Activated CD8-positive, alpha-beta T cell treated with anti-CD3 and anti-CD28 coated beads, Interleukin-2, amount 10 ng/mL, durations not matched to agents 7 days and 5 days (primary cell): ENCODE measurements around the gene C1QA. TPM values are rescaled to one million over a fixed set of nuclear protein-coding genes. Genes with fewer than 3 reads are reported as not detected.

Source experiments
- ATAC-seq: fragments of 150-1000 bp; cut with Tn5 transposase; one replicate; pipeline ENCODE4 v1.10.0; 2021; ENCODE audit warnings: moderate library complexity
- CTCF ChIA-PET: fragments of 350-600 bp; sonication (Branson Sonifier 250); formaldehyde crosslinking; loops from one replicate; lab custom pipeline; 2021; ENCODE audit warnings: antibody characterized with exemption; lab: Charles Lee
- POLR2A ChIA-PET: fragments of 350-600 bp; sonication (Branson Sonifier 250); formaldehyde crosslinking; loops from one replicate; lab custom pipeline; 2021; ENCODE audit warnings: antibody characterized with exemption; lab: Charles Lee
- DNase-seq: peaks from one replicate; pipeline ENCODE4 v3.0.0-alpha.2; 2020
- H3K27ac Mint-ChIP-seq: one replicate; pipeline ENCODE4 v1.8.0; 2021; ENCODE audit warnings: mild to moderate bottlenecking, mixed read lengths
- H3K27me3 Mint-ChIP-seq: one replicate; pipeline ENCODE4 v1.8.0; 2021; ENCODE audit warnings: low read depth, mixed read lengths
- H3K36me3 Mint-ChIP-seq: one replicate; pipeline ENCODE4 v1.8.0; 2021; ENCODE audit warnings: low read depth, mixed read lengths
- H3K4me1 Mint-ChIP-seq: one replicate; pipeline ENCODE4 v1.8.0; 2021; ENCODE audit warnings: low read depth, mixed read lengths
- H3K4me3 Mint-ChIP-seq: one replicate; pipeline ENCODE4 v1.8.0; 2021; ENCODE audit warnings: mild to moderate bottlenecking, mixed read lengths
- H3K9me3 Mint-ChIP-seq: one replicate; pipeline ENCODE4 v1.8.0; 2022; ENCODE audit warnings: mixed read lengths; ENCODE audit not compliant: insufficient read depth
- total RNA-seq, 2 experiments: library from RNA; stranded (reverse); gene quantifications; one replicate each; pipeline ENCODE4 v1.2.3, GENCODE V29; 2021

The C1QA gene
- total RNA-seq, 2 experiments from 2014 or later = not detected

- Mint-ChIP-seq H3K27me3 (peaks cover 8% of the 10 kb centered on the region), H3K4me1 (no peaks in the 10 kb centered on the region), H3K4me3 (no peak overlapping the region), H3K36me3 (no peaks in the 10 kb centered on the region), H3K27ac (no peak overlapping the region), H3K9me3 (no peaks in the 10 kb centered on the region)
- DNase-seq (no peak), ATAC-seq (no peak)
- ChIA-PET POLR2A (no interaction called here), CTCF (no interaction called here)
Measured at GRCh38 chr1:22600071-22600816, 36.2 kb upstream of the C1QA start.

GRCh38 chr1:22600817-22601605, 35.4 kb upstream of the C1QA start:
- H3K4me3 Mint-ChIP-seq = no peak overlapping the region
- POLR2A ChIA-PET = no interaction called here
- DNase-seq (no peak), ATAC-seq (no peak)
- CTCF ChIA-PET = no interaction called here
- H3K27ac Mint-ChIP-seq = no peak overlapping the region
- no peaks in the 10 kb centered on the region for H3K4me1 Mint-ChIP-seq
- no peaks in the 10 kb centered on the region for H3K36me3 Mint-ChIP-seq
- no peaks in the 10 kb centered on the region for H3K9me3 Mint-ChIP-seq
- peaks cover 13% of the 10 kb centered on the region for H3K27me3 Mint-ChIP-seq

- no peaks in the 10 kb centered on the region for H3K9me3 Mint-ChIP-seq
- CTCF ChIA-PET = no interaction called here
- no peak overlapping the region for H3K4me3 Mint-ChIP-seq
- H3K4me1 Mint-ChIP-seq = no peaks in the 10 kb centered on the region
- no peak for ATAC-seq
- H3K27ac Mint-ChIP-seq = no peak overlapping the region
- POLR2A ChIA-PET = no interaction called here
- H3K36me3 Mint-ChIP-seq = no peaks in the 10 kb centered on the region
- no peak for DNase-seq
- peaks cover 16% of the 10 kb centered on the region for H3K27me3 Mint-ChIP-seq
Measured at GRCh38 chr1:22601610-22602009, 34.8 kb upstream of the C1QA start.

GRCh38 chr1:22602060-22602740, 34.2 kb upstream of the C1QA start:
- no peak for ATAC-seq
- CTCF ChIA-PET = no interaction called here
- H3K27ac Mint-ChIP-seq = no peak overlapping the region

GRCh38 chr1:22606161-22606560, 30.3 kb upstream of the C1QA start:
- ATAC-seq = no peak
- CTCF ChIA-PET = no interaction called here
- no peak for DNase-seq
- H3K9me3 Mint-ChIP-seq = no peaks in the 10 kb centered on the region
- H3K4me3 Mint-ChIP-seq = no peak overlapping the region
- peaks cover 21% of the 10 kb centered on the region for H3K27me3 Mint-ChIP-seq
- no peak overlapping the region for H3K27ac Mint-ChIP-seq
- POLR2A ChIA-PET = no interaction called here
- no peaks in the 10 kb centered on the region for H3K36me3 Mint-ChIP-seq
- no peaks in the 10 kb centered on the region for H3K4me1 Mint-ChIP-seq

More at GRCh38 chr1:22602060-22602740, 34.2 kb upstream of the C1QA start:
- no peak for DNase-seq
- no peaks in the 10 kb centered on the region for H3K9me3 Mint-ChIP-seq
- H3K36me3 Mint-ChIP-seq = no peaks in the 10 kb centered on the region
- POLR2A ChIA-PET = no interaction called here
- no peak overlapping the region for H3K4me3 Mint-ChIP-seq
- H3K4me1 Mint-ChIP-seq = no peaks in the 10 kb centered on the region
- H3K27me3 Mint-ChIP-seq = peaks cover 17% of the 10 kb centered on the region

GRCh38 chr1:22607154-22607553, 29.3 kb upstream of the C1QA start:
- ATAC-seq (no peak), DNase-seq (no peak)
- Mint-ChIP-seq H3K36me3 (no peaks in the 10 kb centered on the region), H3K4me3 (no peak overlapping the region), H3K27ac (no peak overlapping the region), H3K27me3 (peaks cover 21% of the 10 kb centered on the region), H3K9me3 (no peaks in the 10 kb centered on the region), H3K4me1 (no peaks in the 10 kb centered on the region)
- ChIA-PET CTCF (no interaction called here), POLR2A (interaction anchor here (0.6 kb wide), 1 partner anchor 34 kb away, joined by 3 read pairs; no protein-coding TSS in a partner anchor)

- Mint-ChIP-seq H3K27ac (no peak overlapping the region), H3K4me3 (no peak overlapping the region), H3K36me3 (no peaks in the 10 kb centered on the region), H3K27me3 (peaks cover 21% of the 10 kb centered on the region), H3K4me1 (no peaks in the 10 kb centered on the region), H3K9me3 (no peaks in the 10 kb centered on the region)
- CTCF ChIA-PET = no interaction called here
- no peak for DNase-seq
- POLR2A ChIA-PET = no interaction called here
- ATAC-seq = no peak
Measured at GRCh38 chr1:22608361-22608760, 28.1 kb upstream of the C1QA start.

GRCh38 chr1:22609291-22609690, 27.1 kb upstream of the C1QA start:
- CTCF ChIA-PET = no interaction called here
- Mint-ChIP-seq H3K27ac (no peak overlapping the region), H3K4me3 (no peak overlapping the region), H3K27me3 (peaks cover 20% of the 10 kb centered on the region), H3K9me3 (no peaks in the 10 kb centered on the region), H3K36me3 (no peaks in the 10 kb centered on the region), H3K4me1 (no peaks in the 10 kb centered on the region)
- POLR2A ChIA-PET = no interaction called here
- ATAC-seq = no peak
- DNase-seq = no peak

GRCh38 chr1:22611530-22611947, 24.9 kb upstream of the C1QA start:
- H3K27ac Mint-ChIP-seq = no peak overlapping the region
- ChIA-PET CTCF (no interaction called here), POLR2A (no interaction called here)
- H3K36me3 Mint-ChIP-seq = no peaks in the 10 kb centered on the region
- H3K4me1 Mint-ChIP-seq = no peaks in the 10 kb centered on the region
- peaks cover 4% of the 10 kb centered on the region for H3K27me3 Mint-ChIP-seq
- peak; percentile 57 for DNase-seq
- peak; percentile 51 for ATAC-seq
- H3K4me3 Mint-ChIP-seq = no peak overlapping the region
- H3K9me3 Mint-ChIP-seq = no peaks in the 10 kb centered on the region

GRCh38 chr1:22612671-22613571, 23.5 kb upstream of the C1QA start:
- Mint-ChIP-seq H3K27ac (no peak overlapping the region), H3K27me3 (peaks cover 2% of the 10 kb centered on the region), H3K4me3 (no peak overlapping the region), H3K36me3 (no peaks in the 10 kb centered on the region), H3K4me1 (no peaks in the 10 kb centered on the region), H3K9me3 (no peaks in the 10 kb centered on the region)
- ChIA-PET CTCF (interaction anchor here (0.7 kb wide), 1 partner anchor 203 kb away, joined by 3 read pairs; no protein-coding TSS in a partner anchor), POLR2A (no interaction called here)
- DNase-seq (no peak), ATAC-seq (no peak)

GRCh38 chr1:22613572-22613918, 22.9 kb upstream of the C1QA start:
- DNase-seq (no peak), ATAC-seq (no peak)
- Mint-ChIP-seq H3K4me1 (no peaks in the 10 kb centered on the region), H3K9me3 (no peaks in the 10 kb centered on the region), H3K27me3 (no peaks in the 10 kb centered on the region), H3K27ac (no peak overlapping the region), H3K36me3 (no peaks in the 10 kb centered on the region), H3K4me3 (no peak overlapping the region)
- ChIA-PET POLR2A (no interaction called here), CTCF (no interaction called here)
